GM12878 (cell line): ENCODE results near the gene HIF3A.

ENCODE experiments used
- GABPA ChIP-seq: IDR thresholded peaks from 2 replicates; pipeline ENCODE4 v1.6.1; 2014; ENCODE audit warnings: antibody characterized with exemption, low read depth, mild to moderate bottlenecking, inconsistent platforms
- RAD21 ChIP-seq: IDR thresholded peaks from 2 replicates; pipeline ENCODE4 v1.6.1; 2011; ENCODE audit warnings: mild to moderate bottlenecking, low read depth, low read length, moderate library complexity; ENCODE audit not compliant: insufficient read depth

DNA sequence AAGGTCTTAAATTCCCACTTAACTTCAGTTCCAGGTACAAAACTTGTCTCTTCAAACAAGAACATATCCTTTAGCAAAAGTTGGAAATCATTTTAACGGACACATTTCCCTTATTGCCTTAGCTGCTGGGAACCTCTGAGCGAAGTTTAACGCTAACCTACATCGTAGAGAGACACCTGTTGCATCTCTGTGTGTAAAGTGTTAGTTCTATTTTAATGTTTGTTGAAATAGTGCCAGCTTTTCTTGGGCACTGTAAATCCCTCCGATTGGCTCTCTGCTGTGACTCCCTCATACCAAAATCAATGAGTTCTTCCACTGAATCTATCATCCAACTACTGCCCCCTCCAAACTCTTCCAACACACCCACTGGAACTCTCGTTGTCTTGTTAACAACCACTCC, 2.3 kb upstream of the HIF3A start:
- TF ChIP-seq RAD21 = no peak
- no peak for TF ChIP-seq GABPA
